HG03469 (cell line): Measurements from ENCODE around the gene CAMK1D.

ENCODE experiments used
- ATAC-seq: cut with Tn5 transposase; IDR thresholded peaks from one replicate; pipeline ENCODE4 v1.9.1; 2021; ENCODE audit warnings: mild to moderate bottlenecking, moderate library complexity, moderate number of reproducible peaks; ENCODE audit not compliant: unreplicated experiment

Gene CAMK1D

GRCh38 chr10:12642036-12642435 lies 292.7 kb downstream of the CAMK1D start:
- ATAC-seq: no peak

- no peak for ATAC-seq
Observed at GRCh38 chr10:12643279-12643678, 293.9 kb downstream of the CAMK1D start.

DNA sequence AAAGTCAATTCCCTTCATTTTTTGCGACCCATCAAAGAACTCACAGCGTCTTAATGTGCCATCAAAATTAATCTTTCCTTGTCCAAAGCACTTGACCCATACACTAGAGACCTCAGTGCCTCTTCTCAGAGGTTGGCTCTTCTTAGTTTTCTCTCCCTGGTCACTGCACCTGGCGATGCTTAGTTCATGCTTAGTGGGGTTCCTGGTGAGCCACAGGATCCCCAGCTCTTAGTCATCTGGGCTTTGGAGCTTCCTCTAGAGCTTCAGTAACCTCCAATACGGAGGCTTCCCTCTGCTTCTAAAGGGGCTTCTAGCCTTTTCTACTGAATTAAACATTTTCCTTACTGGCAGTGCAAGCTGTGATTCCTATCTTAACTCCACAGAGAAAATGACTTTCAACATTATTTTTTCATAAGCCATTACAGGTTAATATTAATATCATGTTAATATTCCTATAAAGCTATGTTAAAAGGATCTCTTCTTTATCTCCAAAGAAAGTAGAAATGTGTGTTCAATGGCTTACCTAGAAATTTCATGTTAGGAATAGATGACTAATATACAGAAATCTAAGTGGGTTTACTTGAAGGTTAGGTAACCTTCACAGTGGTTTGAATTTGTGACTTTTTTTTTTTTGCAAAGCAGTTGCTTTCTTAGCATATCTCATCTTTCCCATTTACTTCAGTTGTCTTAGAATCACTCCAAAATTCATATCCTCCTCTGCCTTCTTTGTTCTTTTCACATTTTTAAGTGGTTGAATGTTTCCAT lies 295.2 kb downstream of the CAMK1D start:
- ATAC-seq: no peak

GRCh38 chr10:12645449-12645848 lies 296.1 kb downstream of the CAMK1D start:
- ATAC-seq: no peak

DNA sequence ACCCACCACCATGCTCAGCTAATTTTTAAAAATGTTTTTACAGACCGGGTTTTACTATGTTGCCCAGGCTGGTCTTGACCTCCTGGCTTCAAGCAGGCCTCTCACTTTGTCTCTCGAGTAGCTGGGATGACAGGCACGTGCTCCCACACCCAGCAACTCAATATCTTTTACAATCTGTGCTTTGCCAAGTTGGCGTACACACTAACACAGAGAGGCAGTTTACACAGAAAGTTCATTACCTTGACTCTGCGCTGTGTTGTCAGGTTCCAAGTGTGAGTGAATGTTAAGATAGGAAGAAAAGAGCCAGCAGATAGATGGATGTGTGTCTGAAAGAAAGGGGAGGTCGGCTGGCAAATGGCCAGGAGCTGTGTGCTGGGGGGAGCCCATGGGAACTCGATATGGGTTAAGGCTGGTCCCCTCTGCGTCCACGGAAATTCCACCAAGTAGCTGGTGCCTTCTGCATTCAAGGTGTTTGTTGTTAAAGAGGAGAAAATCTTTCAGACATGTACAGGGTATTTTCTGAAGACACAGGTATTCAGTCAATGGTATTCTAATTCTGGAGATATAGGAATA lies 299.8 kb downstream of the CAMK1D start:
- ATAC-seq: no peak

DNA sequence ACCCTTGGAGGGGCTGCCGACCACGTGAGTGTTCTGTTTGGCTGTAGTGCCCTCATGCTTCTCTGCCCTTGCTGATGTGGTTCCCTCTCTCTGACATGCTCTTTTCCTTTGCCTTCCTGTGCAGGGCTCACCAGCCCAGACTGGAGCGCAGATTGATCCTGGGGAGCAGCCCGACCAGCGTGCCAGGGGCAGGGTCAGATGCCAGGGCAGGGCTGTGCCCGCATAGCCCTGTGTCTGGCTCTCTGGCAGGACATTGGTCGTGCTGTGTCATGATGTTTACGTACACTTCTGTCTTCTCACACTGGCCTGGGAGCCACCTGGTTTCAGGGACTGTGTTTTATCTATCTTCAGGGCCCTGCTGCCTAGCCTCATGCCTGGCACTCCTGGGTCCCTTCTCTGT lies 300.8 kb downstream of the CAMK1D start:
- ATAC-seq: no peak

DNA sequence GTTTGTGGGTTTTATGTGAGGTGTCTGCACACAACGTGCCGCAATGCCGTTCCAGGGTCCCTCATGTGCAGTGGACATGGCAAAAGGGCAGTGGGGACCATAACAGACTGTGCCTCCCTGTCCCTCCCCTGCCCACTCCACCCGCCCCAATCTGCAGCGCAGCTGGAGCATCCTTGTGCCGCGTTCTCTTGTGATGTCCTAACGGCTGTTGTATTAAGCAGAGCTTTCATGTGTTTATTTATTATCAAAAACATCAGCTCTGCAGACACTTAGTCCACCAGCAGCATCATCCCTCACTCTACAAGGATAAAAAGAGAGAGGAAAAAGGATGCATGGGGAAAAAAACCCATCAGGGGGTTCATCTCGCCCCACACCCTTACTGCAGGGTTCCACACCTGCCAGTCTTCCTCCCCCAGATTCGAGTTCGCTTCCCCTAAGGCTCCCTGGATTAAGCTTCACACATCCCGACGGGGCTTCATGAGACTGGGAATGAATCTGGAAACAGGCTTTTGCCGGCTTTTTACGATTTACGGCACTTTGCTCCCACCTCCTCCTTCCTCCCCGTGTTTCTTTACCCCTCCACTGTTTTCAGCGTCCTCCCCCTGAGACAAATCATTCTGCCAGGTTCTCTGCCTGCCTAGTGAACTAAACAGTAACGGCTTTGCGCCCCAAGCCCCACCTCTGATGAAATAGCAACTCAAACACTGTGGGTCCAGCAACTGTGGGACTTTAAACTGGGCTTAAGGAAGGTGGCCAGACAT lies 301.4 kb downstream of the CAMK1D start:
- ATAC-seq: no peak

DNA sequence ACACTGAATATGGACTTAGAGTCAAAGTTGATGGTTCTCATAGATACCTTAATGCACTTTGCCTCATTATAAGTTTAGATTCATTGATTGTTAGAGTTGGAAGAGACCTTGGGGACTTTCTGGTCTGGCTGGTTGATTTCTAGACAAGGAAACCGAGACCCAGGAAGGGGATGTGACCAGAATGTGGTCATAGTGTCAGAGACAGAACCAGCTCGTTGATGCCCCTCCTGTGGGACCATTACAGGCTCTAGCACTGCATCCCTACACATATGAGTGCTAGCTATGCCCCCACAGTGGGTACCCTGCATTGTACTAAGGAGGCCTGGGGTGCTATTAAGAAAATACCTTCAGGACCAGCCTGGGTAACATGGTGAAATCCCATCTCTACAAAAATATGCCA lies 306.6 kb downstream of the CAMK1D start:
- ATAC-seq: no peak

- no peak for ATAC-seq
Observed at GRCh38 chr10:12656518-12657142, 307.3 kb downstream of the CAMK1D start.

DNA sequence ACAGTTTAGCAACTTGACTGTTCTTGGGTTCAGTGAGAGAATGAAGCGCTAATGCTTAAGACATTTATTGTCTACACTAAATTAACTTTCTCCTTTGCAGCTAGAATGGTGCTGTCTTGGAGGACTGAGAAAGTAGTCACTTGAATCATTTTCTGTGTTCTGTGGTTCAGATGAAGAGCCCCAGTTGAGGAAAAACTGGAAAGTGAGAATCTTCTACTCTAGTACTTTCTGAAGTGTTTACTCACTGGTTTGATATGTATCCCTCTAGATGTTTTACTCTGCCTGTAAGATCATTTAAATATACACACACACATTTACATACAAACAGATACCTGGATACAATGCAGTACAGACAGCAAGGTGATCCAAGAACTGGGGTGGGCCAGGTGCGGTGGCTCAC lies 308.1 kb downstream of the CAMK1D start:
- no peak for ATAC-seq

DNA sequence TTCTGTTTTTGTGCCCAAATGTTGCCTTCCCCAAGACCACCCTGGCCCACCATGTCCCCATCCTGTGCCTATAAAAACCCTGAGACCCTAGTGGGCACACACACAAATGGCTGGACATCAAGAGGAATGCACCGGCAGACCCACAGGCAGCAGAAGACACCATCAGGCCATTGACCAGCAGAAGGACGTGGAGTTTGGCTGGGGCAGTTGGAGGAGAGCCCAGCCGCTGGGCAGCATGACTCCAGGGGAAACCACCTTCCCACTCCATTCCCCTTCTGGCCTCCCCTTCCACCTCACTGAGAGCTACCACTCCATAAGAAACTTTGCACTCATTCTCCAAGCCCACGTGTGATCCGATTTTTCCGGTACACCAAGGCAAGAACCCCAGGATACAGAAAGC lies 309.2 kb downstream of the CAMK1D start:
- ATAC-seq: no peak

DNA sequence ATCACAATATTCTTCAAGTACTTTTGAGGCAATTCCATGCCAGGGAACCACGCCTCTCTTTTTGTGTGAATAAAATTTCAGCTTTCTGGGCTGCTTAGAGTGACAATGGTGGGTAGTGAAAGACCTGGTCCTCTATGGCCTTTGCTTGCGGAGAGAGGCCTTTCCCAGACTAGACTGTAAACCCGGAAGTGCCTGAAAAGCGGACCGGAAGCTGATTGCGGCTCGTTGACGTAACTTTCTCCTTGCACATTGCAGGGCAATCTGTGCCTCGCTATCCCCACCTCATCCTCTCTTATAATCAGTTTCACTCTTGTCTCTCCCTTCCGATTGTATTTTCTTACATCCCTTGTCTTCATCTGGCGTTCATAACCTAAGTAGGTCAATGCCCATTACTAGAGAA lies 310.4 kb downstream of the CAMK1D start:
- ATAC-seq: no peak

GRCh38 chr10:12660812-12661211 lies 311.5 kb downstream of the CAMK1D start:
- no peak for ATAC-seq

GRCh38 chr10:12661671-12662070 lies 312.3 kb downstream of the CAMK1D start:
- ATAC-seq: no peak

- ATAC-seq: no peak
Observed at GRCh38 chr10:12663863-12664262, 314.5 kb downstream of the CAMK1D start.

DNA sequence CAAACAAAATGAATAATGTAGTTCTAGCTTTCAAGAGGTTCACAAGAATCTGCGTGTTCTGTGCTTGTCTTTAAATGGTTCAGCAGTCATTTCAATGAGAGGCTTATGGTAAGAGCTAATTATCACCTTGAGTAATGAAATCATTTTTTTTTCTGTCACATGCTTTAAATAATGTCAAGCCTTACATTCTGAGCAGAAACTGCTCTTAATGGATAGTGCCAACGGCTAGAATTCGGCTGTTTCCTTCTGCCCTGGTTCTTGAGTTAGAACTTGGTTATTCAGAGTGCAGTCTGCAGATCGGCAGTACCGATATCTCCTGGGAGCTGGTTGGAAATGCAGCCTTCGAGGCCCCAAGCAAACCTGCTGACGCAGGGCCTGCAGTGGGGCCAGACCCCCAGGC lies 316.2 kb downstream of the CAMK1D start:
- no peak for ATAC-seq

DNA sequence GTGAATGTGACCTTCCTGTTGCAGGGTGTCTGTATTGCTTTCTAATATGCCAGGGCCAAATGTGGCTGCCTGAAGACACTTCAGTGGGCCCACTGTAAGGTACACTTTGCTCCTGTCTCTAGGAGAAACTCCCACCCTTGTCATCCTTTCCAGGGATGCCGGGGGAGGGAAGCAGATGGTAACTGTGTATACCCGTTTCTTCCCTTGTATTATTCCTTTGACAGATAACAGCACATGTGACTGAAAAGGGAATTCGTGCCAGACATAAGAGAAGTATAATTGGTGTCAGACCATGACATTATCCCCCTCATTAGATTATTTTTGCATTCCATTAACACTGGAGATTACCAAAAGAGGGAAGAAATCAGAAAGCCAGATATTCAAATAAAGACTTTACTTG lies 317.7 kb downstream of the CAMK1D start:
- no peak for ATAC-seq

DNA sequence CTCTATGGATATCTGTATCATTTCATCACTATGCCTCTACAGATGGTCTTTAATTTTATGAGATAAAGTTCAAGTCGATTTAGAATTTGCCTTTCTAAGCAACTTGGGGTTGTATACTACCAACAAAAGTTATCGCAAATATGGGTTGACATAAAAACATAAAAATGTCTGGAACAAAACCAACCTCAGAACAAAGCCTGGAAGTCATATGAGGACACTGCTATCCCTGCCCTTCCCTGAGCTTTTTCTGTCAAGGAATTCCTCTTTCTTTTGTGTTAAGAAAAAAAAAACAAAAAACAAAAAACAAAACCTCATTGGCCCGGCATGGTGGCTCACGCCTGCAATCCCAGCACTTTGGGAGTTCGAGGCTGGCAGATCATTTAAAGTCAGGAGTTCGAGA lies 319.3 kb downstream of the CAMK1D start:
- ATAC-seq: no peak

DNA sequence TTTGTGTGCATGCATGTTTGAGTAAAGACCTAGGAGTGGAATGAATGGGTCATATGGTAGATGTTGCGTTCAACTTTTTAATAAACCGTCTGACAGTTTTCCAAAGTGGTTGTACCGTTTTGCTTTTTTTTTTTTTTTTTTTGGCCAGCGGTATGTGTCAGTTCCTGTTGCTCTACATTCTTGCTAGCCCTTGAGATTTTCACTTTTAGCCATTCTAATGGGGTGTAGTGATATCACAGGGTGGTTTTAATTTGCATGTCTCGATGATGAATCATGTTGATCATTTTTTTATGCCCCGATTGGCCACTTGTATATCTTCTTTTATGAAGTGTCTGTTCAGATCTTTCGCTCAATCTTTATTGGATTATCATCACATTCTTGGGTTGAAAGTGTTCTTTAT lies 320.7 kb downstream of the CAMK1D start:
- no peak for ATAC-seq

DNA sequence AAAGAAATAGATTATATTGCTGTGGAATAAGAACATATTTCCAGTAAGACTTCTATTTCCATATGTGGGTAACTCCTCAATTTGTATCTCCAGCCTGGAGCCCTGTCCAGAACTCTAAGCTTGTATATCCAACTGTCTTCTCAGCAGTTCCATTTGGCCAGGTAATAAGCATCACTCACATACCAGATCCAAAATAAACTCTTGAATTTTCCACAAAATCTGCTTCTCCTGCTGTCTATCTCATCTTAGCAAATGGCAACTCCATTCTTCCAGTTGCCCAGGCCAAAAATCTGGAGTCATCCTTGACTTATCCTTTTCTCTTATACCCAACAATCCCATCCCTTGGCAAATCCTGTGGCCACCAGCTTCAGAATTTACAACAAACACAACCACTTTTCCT lies 325.8 kb downstream of the CAMK1D start:
- no peak for ATAC-seq

- ATAC-seq: no peak
Observed at GRCh38 chr10:12679636-12680035, 330.3 kb downstream of the CAMK1D start.

DNA sequence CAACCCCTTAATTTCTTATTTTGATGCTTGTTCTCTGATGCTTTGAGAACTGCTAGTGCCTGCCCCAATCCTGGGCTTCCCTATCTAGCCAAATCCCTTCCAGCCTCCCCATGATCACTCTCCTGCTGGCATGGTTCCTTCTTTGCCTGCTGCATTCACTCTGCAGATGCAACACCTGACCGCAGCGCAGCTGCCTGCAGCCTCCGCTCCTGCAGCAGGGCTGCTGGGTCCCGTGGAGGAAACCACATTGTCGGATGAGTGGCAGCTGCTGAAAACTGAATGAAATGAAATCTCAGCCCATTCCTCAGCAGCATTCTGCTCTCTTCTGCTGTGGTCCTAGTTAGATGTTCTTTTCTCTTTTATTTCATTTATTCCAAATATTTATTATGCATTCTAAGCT lies 331.9 kb downstream of the CAMK1D start:
- ATAC-seq: no peak
